Uterus (tissue), 4 donors: ENCODE results near the gene POLR2H. TPM values are rescaled to one million over a fixed set of nuclear protein-coding genes. Genes with fewer than 3 reads are reported as not detected.

Experiments
- DNase-seq, 2 donors: peaks; one replicate each; pipeline ENCODE4 v3.0.0-alpha.2; 2019 to 2020
- H3K27ac ChIP-seq, 2 donors: fragments of 200-600 bp; sonication (generic); 1 replicate in 1 of 2; 2 replicates in 1 of 2; pipeline ENCODE4 v1.5.1; 2016 to 2018
- H3K27me3 ChIP-seq, 2 donors: fragments of 200-600 bp; sonication (generic); one replicate each; pipeline ENCODE4 v1.5.1; 2018 to 2019; ENCODE audit warnings: control low read depth in 1 of 2
- H3K36me3 ChIP-seq, 2 donors: fragments of 200-600 bp; sonication (generic); one replicate each; pipeline ENCODE4 v1.5.1; 2019; ENCODE audit warnings: control low read depth in 1 of 2
- H3K4me1 ChIP-seq, 2 donors: fragments of 200-600 bp; sonication (generic); one replicate each; pipeline ENCODE4 v1.5.1; 2018 to 2019; ENCODE audit warnings: control low read depth in 1 of 2
- H3K4me3 ChIP-seq, 2 donors: fragments of 200-600 bp; sonication (generic); 1 replicate in 1 of 2; 2 replicates in 1 of 2; pipeline ENCODE4 v1.5.1; 2018 to 2019; ENCODE audit warnings: mild to moderate bottlenecking in 1 of 2
- H3K9me3 ChIP-seq, 2 donors: fragments of 200-600 bp; sonication (generic); one replicate each; pipeline ENCODE4 v1.5.1; 2019; ENCODE audit warnings: control low read depth in 1 of 2
- CTCF ChIP-seq, 4 experiments: fragments of 200-600 bp in 2 of 4; fragments of 450-650 bp in 2 of 4; sonication (generic) in 2 of 4; IDR thresholded peaks; one replicate each; pipeline ENCODE4 v1.5.1; 2016 to 2019; ENCODE audit warnings: antibody characterized with exemption in 4 of 4, mild to moderate bottlenecking in 2 of 4, moderate library complexity in 1 of 4
- POLR2A ChIP-seq, 2 donors: fragments of 450-650 bp; IDR thresholded peaks; one replicate each; pipeline ENCODE4 v1.6.1; 2016; ENCODE audit warnings: antibody characterized with exemption in 2 of 2, mild to moderate bottlenecking in 1 of 2, moderate library complexity in 1 of 2
- intact Hi-C: fragments of 100-400 bp; cut with DNase I; formaldehyde crosslinking; loops from one replicate; pipeline ENCODE4 v1.15.1; 2023; ENCODE audit warnings: low total_unique reads
- small RNA-seq: library from RNA; depleted of rRNA; stranded (forward); fragments of <200 nt; gene quantifications from one replicate; pipeline ENCODE3, GENCODE V24; 2016
- total RNA-seq, 4 donors: library from RNA; depleted of rRNA in 3 of 4; stranded (reverse); fragments of >200 nt in 3 of 4; gene quantifications; one replicate each; pipeline versions ENCODE4 v1.1.0 to v1.2.4, GENCODE V29; 2014 to 2023
- donor health status: DM: yes; HTN: yes; CAD: no.

The POLR2H gene
- total RNA-seq, 4 donors from 2014 or later: 52.8 to 103 (median 82.7) TPM

GRCh38 chr3:184414418-184415202 lies 53.1 kb downstream of the POLR2H start:
- no peaks in the 10 kb centered on the region for H3K4me1 ChIP-seq
- TF ChIP-seq POLR2A (IDR thresholded peaks at IDR 0.05) (no peak), CTCF (IDR thresholded peaks at IDR 0.05) (no peak)
- no peak overlapping the region for H3K27ac ChIP-seq
- DNase-seq: no peak
- no peak overlapping the region for H3K4me3 ChIP-seq
- intact Hi-C loops: no loop called here
- H3K27me3 ChIP-seq: no peaks in the 10 kb centered on the region
- H3K9me3 ChIP-seq: no peaks in the 10 kb centered on the region
- H3K36me3 ChIP-seq: no peaks in the 10 kb centered on the region

- Histone ChIP-seq H3K27ac (no peak overlapping the region), H3K9me3 (no peaks in the 10 kb centered on the region), H3K4me3 (no peak overlapping the region), H3K27me3 (no peaks in the 10 kb centered on the region), H3K36me3 (no peaks in the 10 kb centered on the region), H3K4me1 (no peaks in the 10 kb centered on the region)
- no peak for DNase-seq
- intact Hi-C loops: no loop called here
- TF ChIP-seq POLR2A (IDR thresholded peaks at IDR 0.05) (no peak), CTCF (IDR thresholded peaks at IDR 0.05) (no peak)
Observed at GRCh38 chr3:184415203-184415490, 53.6 kb downstream of the POLR2H start.

- DNase-seq: peak; percentile 54 to 69
- TF ChIP-seq CTCF (IDR thresholded peaks at IDR 0.05) (peak; percentile 56 to 84 (median 78)), POLR2A (IDR thresholded peaks at IDR 0.05) (no peak)
- Histone ChIP-seq H3K9me3 (no peaks in the 10 kb centered on the region), H3K36me3 (no peaks in the 10 kb centered on the region), H3K27ac (no peak overlapping the region), H3K27me3 (no peaks in the 10 kb centered on the region), H3K4me1 (no peaks in the 10 kb centered on the region), H3K4me3 (no peak overlapping the region)
- intact Hi-C loops: no loop called here
Observed at GRCh38 chr3:184417619-184418327, 56.3 kb downstream of the POLR2H start.

Small RNA genes lying within 50 kb of the gene (small RNA-seq; reads per million reads assigned to genes)
- gene SNORD66: 859 reads per million, percentile 97 among the genes with 10 or more reads in this experiment

Other genes with a start within 250 kb of the POLR2H start
- 10 to 100 TPM in 3 of 4 donors, 1 to 10 TPM in 1; 6.5 to 48.0 (median 32.3) TPM for gene EIF2B5, start 226.4 kb upstream of the POLR2H start, total RNA-seq
- gene DVL3, start 206.3 kb upstream of the POLR2H start, total RNA-seq: 10 to 100 TPM; 20.5 to 86.3 (median 57.4) TPM
- 100 to 1,000 TPM in 3 of 4 donors, 10 to 100 TPM in 1; 81.8 to 248 (median 172) TPM for gene AP2M1, start 186.9 kb upstream of the POLR2H start, total RNA-seq
- gene ABCF3, start 175.5 kb upstream of the POLR2H start, total RNA-seq: 10 to 100 TPM; 11.8 to 73.0 (median 36.8) TPM
- gene VWA5B2, start 132.1 kb upstream of the POLR2H start, total RNA-seq: under 1 TPM in 1 of 4 donors, not detected in 3; 0.35 TPM
- gene ALG3, start 112.7 kb upstream of the POLR2H start, total RNA-seq: 10 to 100 TPM; 16.5 to 77.1 (median 53.1) TPM
- 1 to 10 TPM in 3 of 4 donors, under 1 TPM in 1; 0.51 to 4.7 (median 2.2) TPM for gene EEF1AKMT4, start 112.0 kb upstream of the POLR2H start, total RNA-seq
- not detected for gene CAMK2N2, start 100.2 kb upstream of the POLR2H start, total RNA-seq
- gene ECE2, start 85.7 kb upstream of the POLR2H start, total RNA-seq: not detected
- gene PSMD2, start 62.5 kb upstream of the POLR2H start, total RNA-seq: 100 to 1,000 TPM; 117 to 275 (median 147) TPM
- 100 to 1,000 TPM; 133 to 269 (median 170) TPM for gene EIF4G1, start 47.1 kb upstream of the POLR2H start, total RNA-seq
- gene FAM131A, start 24.1 kb upstream of the POLR2H start, total RNA-seq: 10 to 100 TPM; 13.2 to 42.6 (median 36.8) TPM
- 10 to 100 TPM in 2 of 4 donors, 1 to 10 TPM in 1, under 1 TPM in 1; 0.77 to 20.8 (median 7.3) TPM for gene CLCN2, start 105 bp upstream of the POLR2H start, total RNA-seq
- gene THPO, start 16.5 kb downstream of the POLR2H start, total RNA-seq: 1 to 10 TPM in 1 of 4 donors, under 1 TPM in 3; 0.29 to 4.7 (median 0.46) TPM
- 10 to 100 TPM; 15.9 to 57.1 (median 30.7) TPM for gene CHRD, start 18.3 kb downstream of the POLR2H start, total RNA-seq
- 10 to 100 TPM in 2 of 4 donors, 1 to 10 TPM in 2; 2.0 to 70.2 (median 19.7) TPM for gene EPHB3, start 200.1 kb downstream of the POLR2H start, total RNA-seq